Lung (tissue), 12 donors: Measurements from ENCODE around the gene NTM. TPM values are rescaled to one million over a fixed set of nuclear protein-coding genes. Genes with fewer than 3 reads are reported as not detected.

Source experiments
- ATAC-seq: fragments of 200-7000 bp; cut with Tn5 transposase; one replicate; pipeline ENCODE4 v1.9.1; 2020; ENCODE audit warnings: moderate number of reproducible peaks; ENCODE audit not compliant: insufficient read depth, low FRiP score
- DNase-seq, 3 donors: peaks; one replicate each; pipeline ENCODE4 v3.0.0-alpha.2; 2013 to 2017
- H3K27ac ChIP-seq, 2 donors: one replicate each; pipeline ENCODE4 v1.5.1; 2013; ENCODE audit warnings: mild to moderate bottlenecking in 2 of 2, moderate library complexity in 2 of 2, control low read depth in 1 of 2, inconsistent platforms in 1 of 2, low read depth in 1 of 2, low read length in 1 of 2
- H3K27me3 ChIP-seq, 3 donors: one replicate each; pipeline ENCODE4 v1.5.1; 2013; ENCODE audit warnings: low read length in 2 of 3; ENCODE audit not compliant: control insufficient read depth in 3 of 3, insufficient read depth in 3 of 3
- H3K36me3 ChIP-seq, 4 donors: one replicate each; pipeline ENCODE4 v1.5.1; 2013; ENCODE audit warnings: low read length in 4 of 4, mild to moderate bottlenecking in 1 of 4, moderate library complexity in 1 of 4; ENCODE audit not compliant: control insufficient read depth in 4 of 4, insufficient read depth in 4 of 4
- H3K4me1 ChIP-seq, 5 donors: one replicate each; pipeline ENCODE4 v1.5.1; 2013; ENCODE audit warnings: low read length in 5 of 5, mild to moderate bottlenecking in 2 of 5, moderate library complexity in 1 of 5; ENCODE audit not compliant: control insufficient read depth in 5 of 5, insufficient read depth in 5 of 5
- H3K4me3 ChIP-seq: one replicate; pipeline ENCODE4 v1.5.1; 2013; ENCODE audit warnings: mild to moderate bottlenecking, control low read depth, moderate library complexity
- H3K9ac ChIP-seq, 2 donors: one replicate each; pipeline ENCODE4 v1.5.1; 2013; ENCODE audit warnings: low read length in 2 of 2, control low read depth in 1 of 2; ENCODE audit not compliant: insufficient read depth in 1 of 2
- H3K9me3 ChIP-seq, 4 donors: one replicate each; pipeline ENCODE4 v1.5.1; 2013; ENCODE audit warnings: low read length in 3 of 4, mild to moderate bottlenecking in 1 of 4, moderate library complexity in 1 of 4; ENCODE audit not compliant: control insufficient read depth in 4 of 4, insufficient read depth in 3 of 4
- WGBS, 2 donors: extraction: QIAGEN DNeasy Blood & Tissue Kit; methylation state at CpG; one replicate each; pipeline ENCODE4 v1.1.7; 2013; 5-methylcytosine and 5-hydroxymethylcytosine counted together
- polyA plus RNA-seq, 2 donors: library from polyadenylated mRNA; stranded (reverse); fragments of 200-250 nt; gene quantifications; one replicate each; pipeline ENCODE4 v1.2.1, GENCODE V29; 2013
- total RNA-seq, 2 donors: library from RNA; depleted of rRNA in 1 of 2; stranded (reverse); fragments of >200 nt in 1 of 2; gene quantifications; one replicate each; pipeline ENCODE4 v1.2.1, GENCODE V29; 2014 to 2021
- TF ChIP-seq, protein P1 (sequence below): IDR thresholded peaks from 2 replicates; pipeline ENCODE4 v1.5.1; 2012; ENCODE audit warnings: mild to moderate bottlenecking; ENCODE audit errors: control extremely low read depth, extremely low read depth
- donor health status: control.
- donor health status: control.
- donor health status: Bipolar disorder and iron deficiency.
- donor health status: healthy.
- donor health status: DM: yes; HTN: yes; CAD: no.

Gene NTM
- total and polyA plus RNA-seq, 4 donors = 0.39 to 30.9 (median 7.2) TPM

- Histone ChIP-seq H3K4me3 (no peak overlapping the region), H3K9ac (no peak overlapping the region), H3K27me3 (peaks cover 0 to 11% (median 5%) of the 10 kb centered on the region in 3 donors), H3K4me1 (peaks cover 0 to 7% (median 0%) of the 10 kb centered on the region in 5 donors), H3K36me3 (no peaks in the 10 kb centered on the region), H3K9me3 (no peaks in the 10 kb centered on the region), H3K27ac (no peak overlapping the region)
- DNase-seq = peak in 2 of 3 donors; percentile 7 to 18
- TF ChIP-seq, protein P1, sequence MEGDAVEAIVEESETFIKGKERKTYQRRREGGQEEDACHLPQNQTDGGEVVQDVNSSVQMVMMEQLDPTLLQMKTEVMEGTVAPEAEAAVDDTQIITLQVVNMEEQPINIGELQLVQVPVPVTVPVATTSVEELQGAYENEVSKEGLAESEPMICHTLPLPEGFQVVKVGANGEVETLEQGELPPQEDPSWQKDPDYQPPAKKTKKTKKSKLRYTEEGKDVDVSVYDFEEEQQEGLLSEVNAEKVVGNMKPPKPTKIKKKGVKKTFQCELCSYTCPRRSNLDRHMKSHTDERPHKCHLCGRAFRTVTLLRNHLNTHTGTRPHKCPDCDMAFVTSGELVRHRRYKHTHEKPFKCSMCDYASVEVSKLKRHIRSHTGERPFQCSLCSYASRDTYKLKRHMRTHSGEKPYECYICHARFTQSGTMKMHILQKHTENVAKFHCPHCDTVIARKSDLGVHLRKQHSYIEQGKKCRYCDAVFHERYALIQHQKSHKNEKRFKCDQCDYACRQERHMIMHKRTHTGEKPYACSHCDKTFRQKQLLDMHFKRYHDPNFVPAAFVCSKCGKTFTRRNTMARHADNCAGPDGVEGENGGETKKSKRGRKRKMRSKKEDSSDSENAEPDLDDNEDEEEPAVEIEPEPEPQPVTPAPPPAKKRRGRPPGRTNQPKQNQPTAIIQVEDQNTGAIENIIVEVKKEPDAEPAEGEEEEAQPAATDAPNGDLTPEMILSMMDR = no peak
- ATAC-seq = peak; percentile 44
- 21 to 32% methylated on average over 5 of the region's 5 CpGs for WGBS, 2 donors
Observed at GRCh38 chr11:131408025-131408640, 37.7 kb downstream of the NTM start.

GRCh38 chr11:131409345-131409744, 38.9 kb downstream of the NTM start:
- H3K4me3 ChIP-seq = no peak overlapping the region
- H3K9me3 ChIP-seq = no peaks in the 10 kb centered on the region
- H3K27me3 ChIP-seq = peaks cover 0 to 8% (median 5%) of the 10 kb centered on the region in 3 donors
- WGBS, 2 donors = 62 to 67% methylated on average over 8 of the region's 8 CpGs
- no peak for DNase-seq
- no peaks in the 10 kb centered on the region for H3K36me3 ChIP-seq
- ATAC-seq = no peak
- TF ChIP-seq, protein P1 = no peak
- no peak overlapping the region for H3K9ac ChIP-seq
- peaks cover 0 to 7% (median 0%) of the 10 kb centered on the region in 5 donors for H3K4me1 ChIP-seq
- H3K27ac ChIP-seq = no peak overlapping the region

GRCh38 chr11:131411636-131412035, 41.2 kb downstream of the NTM start:
- Histone ChIP-seq H3K27ac (no peak overlapping the region), H3K4me1 (peaks cover 0 to 7% (median 0%) of the 10 kb centered on the region in 5 donors), H3K9ac (no peak overlapping the region), H3K4me3 (no peak overlapping the region), H3K9me3 (peaks cover 0 to 1% (median 0%) of the 10 kb centered on the region in 4 donors), H3K27me3 (no peaks in the 10 kb centered on the region), H3K36me3 (no peaks in the 10 kb centered on the region)
- ATAC-seq = no peak
- peak; percentile 19 to 50 (median 46) for DNase-seq
- TF ChIP-seq, protein P1 = no peak
- 76 to 82% methylated on average over 6 of the region's 6 CpGs for WGBS, 2 donors
